H9 (cell line): Measurements from ENCODE around the gene L3MBTL4. TPM values are rescaled to one million over a fixed set of nuclear protein-coding genes. Genes with fewer than 3 reads are reported as not detected.

Source experiments
- DNase-seq: peaks from one replicate; pipeline ENCODE4 v3.0.0-alpha.2; 2017
- H2AFZ ChIP-seq: one replicate; pipeline ENCODE4 v1.6.1; 2013; ENCODE audit warnings: mild to moderate bottlenecking, low read length, control low read depth, moderate library complexity
- H2AK5ac ChIP-seq: 2 replicates; pipeline ENCODE4 v1.6.1; 2013; ENCODE audit warnings: low read length, control low read depth, mixed read lengths; ENCODE audit not compliant: insufficient read length
- H2BK120ac ChIP-seq: one replicate; pipeline ENCODE4 v1.6.1; 2013; ENCODE audit warnings: low read depth, mild to moderate bottlenecking, low read length, control low read depth, inconsistent platforms; ENCODE audit not compliant: poor library complexity, severe bottlenecking
- H2BK12ac ChIP-seq: 2 replicates; pipeline ENCODE4 v1.6.1; 2013; ENCODE audit warnings: low read length, control low read depth, mixed read lengths, low read depth; ENCODE audit not compliant: insufficient read length
- H2BK15ac ChIP-seq: 2 replicates; pipeline ENCODE4 v1.6.1; 2013; ENCODE audit warnings: low read depth, low read length, control low read depth
- H2BK20ac ChIP-seq: one replicate; pipeline ENCODE4 v1.6.1; 2013; ENCODE audit warnings: low read depth, mild to moderate bottlenecking, low read length, control low read depth, inconsistent platforms; ENCODE audit not compliant: poor library complexity, severe bottlenecking
- H2BK5ac ChIP-seq: 2 replicates; pipeline ENCODE4 v1.6.1; 2013; ENCODE audit warnings: low read length, control low read depth, mixed read lengths; ENCODE audit not compliant: insufficient read length
- H3K14ac ChIP-seq: 2 replicates; pipeline ENCODE4 v1.6.1; 2013; ENCODE audit warnings: low read length, control low read depth; ENCODE audit not compliant: insufficient read depth
- H3K18ac ChIP-seq: 2 replicates; pipeline ENCODE4 v1.6.1; 2013; ENCODE audit warnings: low read depth, mild to moderate bottlenecking, mixed read lengths, low read length, control low read depth; ENCODE audit not compliant: insufficient read length
- H3K23ac ChIP-seq: 2 replicates; pipeline ENCODE4 v1.6.1; 2013; ENCODE audit warnings: low read length, control low read depth, mixed read lengths, low read depth; ENCODE audit not compliant: insufficient read length
- H3K23me2 ChIP-seq: 2 replicates; pipeline ENCODE4 v1.6.1; 2013; ENCODE audit warnings: low read depth, mild to moderate bottlenecking, mixed read lengths, low read length, control low read depth; ENCODE audit not compliant: insufficient read length, poor library complexity, severe bottlenecking
- H3K27ac ChIP-seq: 2 replicates; pipeline ENCODE4 v1.5.1; 2013; ENCODE audit warnings: low read length, control low read depth, mixed read lengths, low read depth; ENCODE audit not compliant: insufficient read length
- H3K27me3 ChIP-seq: 2 replicates; pipeline ENCODE4 v1.6.1; 2013; ENCODE audit warnings: low read length, control low read depth, inconsistent platforms; ENCODE audit not compliant: insufficient read depth
- H3K4ac ChIP-seq: 2 replicates; pipeline ENCODE4 v1.6.1; 2013; ENCODE audit warnings: low read depth, mild to moderate bottlenecking, control low read depth, inconsistent platforms, low read length, moderate library complexity
- H3K4me1 ChIP-seq: 2 replicates; pipeline ENCODE4 v1.6.1; 2013; ENCODE audit warnings: low read length, control low read depth, inconsistent platforms; ENCODE audit not compliant: insufficient read depth
- H3K4me2 ChIP-seq: 2 replicates; pipeline ENCODE4 v1.6.1; 2013; ENCODE audit warnings: low read length, control low read depth, mixed read lengths; ENCODE audit not compliant: insufficient read length, insufficient read depth
- H3K56ac ChIP-seq: 2 replicates; pipeline ENCODE4 v1.6.1; 2013; ENCODE audit warnings: low read depth, mild to moderate bottlenecking, mixed read lengths, low read length, control low read depth; ENCODE audit not compliant: insufficient read length
- H3K79me1 ChIP-seq: 2 replicates; pipeline ENCODE4 v1.6.1; 2013; ENCODE audit warnings: low read depth, mild to moderate bottlenecking, moderate library complexity, low read length, control low read depth, inconsistent platforms; ENCODE audit not compliant: insufficient read depth, poor library complexity, severe bottlenecking
- H3K79me2 ChIP-seq: 2 replicates; pipeline ENCODE4 v1.6.1; 2013; ENCODE audit warnings: low read length, control low read depth, inconsistent platforms; ENCODE audit not compliant: insufficient read depth
- H3K9ac ChIP-seq: 2 replicates; pipeline ENCODE4 v1.6.1; 2013; ENCODE audit warnings: low read length, control low read depth, mixed read lengths; ENCODE audit not compliant: insufficient read length; ENCODE audit errors: extremely low read depth
- H3K9me3 ChIP-seq: one replicate; pipeline ENCODE4 v1.6.1; 2013; ENCODE audit warnings: low read depth, low read length, inconsistent platforms; ENCODE audit not compliant: control insufficient read depth
- H3T11ph ChIP-seq: one replicate; pipeline ENCODE4 v1.6.1; 2013; ENCODE audit warnings: mild to moderate bottlenecking, low read length, control low read depth, inconsistent platforms
- H4K20me1 ChIP-seq: one replicate; pipeline ENCODE4 v1.6.1; 2013; ENCODE audit not compliant: control insufficient read depth, insufficient read length, insufficient read depth
- H4K5ac ChIP-seq: 2 replicates; pipeline ENCODE4 v1.6.1; 2013; ENCODE audit warnings: low read depth, mild to moderate bottlenecking, mixed read lengths, low read length, control low read depth; ENCODE audit not compliant: insufficient read length
- H4K8ac ChIP-seq: replicated peaks from 2 replicates; pipeline ENCODE4 v1.6.1; 2013; ENCODE audit warnings: low read length, control low read depth, mixed read lengths, low read depth; ENCODE audit not compliant: insufficient read length
- H4K91ac ChIP-seq: 2 replicates; pipeline ENCODE4 v1.6.1; 2013; ENCODE audit warnings: low read depth, mild to moderate bottlenecking, moderate library complexity, mixed read lengths, low read length, control low read depth; ENCODE audit not compliant: insufficient read length
- H3K27ac Mint-ChIP-seq, 3 experiments: 2 replicates in 2 of 3; 3 replicates in 1 of 3; pipeline ENCODE4 v1.8.0; 2020 to 2021; ENCODE audit warnings: mixed read lengths in 3 of 3, mild to moderate bottlenecking in 1 of 3, moderate library complexity in 1 of 3
- H3K27me3 Mint-ChIP-seq: 2 replicates; pipeline ENCODE4 v1.8.0; 2021; ENCODE audit warnings: low read depth, mild to moderate bottlenecking, moderate library complexity, mixed read lengths
- H3K36me3 Mint-ChIP-seq, 3 experiments: 2 replicates in 2 of 3; 3 replicates in 1 of 3; pipeline ENCODE4 v1.8.0; 2020 to 2021; ENCODE audit warnings: low read depth in 3 of 3, mixed read lengths in 3 of 3; ENCODE audit not compliant: insufficient read depth in 1 of 3
- H3K4me1 Mint-ChIP-seq, 2 experiments: 2 replicates each; pipeline ENCODE4 v1.8.0; 2020; ENCODE audit warnings: mixed read lengths in 2 of 2
- H3K4me3 Mint-ChIP-seq, 2 experiments: 2 replicates in 1 of 2; 3 replicates in 1 of 2; pipeline ENCODE4 v1.8.0; 2020 to 2021; ENCODE audit warnings: mild to moderate bottlenecking in 2 of 2, mixed read lengths in 2 of 2, moderate library complexity in 1 of 2
- H3K9me3 Mint-ChIP-seq, 2 experiments: 2 replicates in 1 of 2; 3 replicates in 1 of 2; pipeline ENCODE4 v1.8.0; 2020; ENCODE audit warnings: mild to moderate bottlenecking in 2 of 2, mixed read lengths in 2 of 2, moderate library complexity in 1 of 2
- CTCF ChIP-seq: fragments of 200-600 bp; sonication (generic); conservative IDR thresholded peaks from 3 replicates; pipeline ENCODE4 v1.8.0; 2021; ENCODE audit warnings: antibody characterized with exemption, mild to moderate bottlenecking
- WGBS: extraction: QIAGEN DNeasy Blood & Tissue Kit; methylation state at CpG from one replicate; pipeline ENCODE4 v1.1.7; 2013; ENCODE audit warnings: missing lambda C conversion rate, low lambda C conversion rate, mixed read lengths; ENCODE audit not compliant: insufficient read length; ENCODE audit errors: extremely low coverage; 5-methylcytosine and 5-hydroxymethylcytosine counted together
- total RNA-seq: library from RNA; stranded (reverse); gene quantifications from 2 replicates; pipeline ENCODE4 v1.2.1, GENCODE V29; 2021

Gene L3MBTL4
- total RNA-seq, 1 experiment from 2014 or later: 1.9 TPM

- H3K9me3 Mint-ChIP-seq: no peaks in the 10 kb centered on the region
- no CpG with 5 or more reads among the region's 2 CpGs for WGBS
Observed at GRCh38 chr18:5948237-5948636, 466.5 kb downstream of the L3MBTL4 start.

More at GRCh38 chr18:5948237-5948636, 466.5 kb downstream of the L3MBTL4 start:
- H4K5ac ChIP-seq: no peak overlapping the region
- no peaks in the 10 kb centered on the region for H4K20me1 ChIP-seq
- no peak overlapping the region for H3K56ac ChIP-seq
- H3K27me3 Mint-ChIP-seq: no peaks in the 10 kb centered on the region; the same call in none of the 2 replicates
- no peaks in the 10 kb centered on the region for H3K27me3 ChIP-seq
- no peaks in the 10 kb centered on the region for H3K79me2 ChIP-seq
- H3K36me3 Mint-ChIP-seq: no peaks in the 10 kb centered on the region
- H2AFZ ChIP-seq: no peak overlapping the region
- no peaks in the 10 kb centered on the region for H3K9me3 ChIP-seq
- peaks cover 7 to 14% of the 10 kb centered on the region in 2 experiments; a peak in 3 of 4 replicates for H3K4me1 Mint-ChIP-seq
- H2BK5ac ChIP-seq: no peak overlapping the region
- H3K9ac ChIP-seq: no peak overlapping the region
- TF ChIP-seq CTCF: no peak
- H2BK15ac ChIP-seq: no peak overlapping the region
- no peak overlapping the region for H3K23ac ChIP-seq
- no peak overlapping the region for H2BK12ac ChIP-seq
- no peak overlapping the region for H3T11ph ChIP-seq
- H4K91ac ChIP-seq: no peak overlapping the region
- H2BK120ac ChIP-seq: no peak overlapping the region
- no peak overlapping the region for H3K4ac ChIP-seq
- no peaks in the 10 kb centered on the region for H3K79me1 ChIP-seq
- H4K8ac ChIP-seq: no peak overlapping the region
- H3K4me2 ChIP-seq: no peak overlapping the region
- H2BK20ac ChIP-seq: no peak overlapping the region
- H3K4me3 Mint-ChIP-seq: no peak overlapping the region
- no peaks in the 10 kb centered on the region for H3K23me2 ChIP-seq
- no peaks in the 10 kb centered on the region; the same call in 1 of the 2 replicates for H3K4me1 ChIP-seq
- DNase-seq: no peak
- H2AK5ac ChIP-seq: no peak overlapping the region
- no peak overlapping the region for H3K27ac ChIP-seq
- no peak overlapping the region for H3K27ac Mint-ChIP-seq
- no peak overlapping the region for H3K18ac ChIP-seq
- no peak overlapping the region for H3K14ac ChIP-seq
